H9 (cell line): ENCODE measurements around the gene DMRT3. TPM values are rescaled to one million over a fixed set of nuclear protein-coding genes. Genes with fewer than 3 reads are reported as not detected.
A peak's percentile ranks its signal among the peaks of the same experiment; 100 is the strongest.

Experiments
- DNase-seq: peaks from one replicate; pipeline ENCODE4 v3.0.0-alpha.2; 2017
- H2AFZ ChIP-seq: one replicate; pipeline ENCODE4 v1.6.1; 2013; ENCODE audit warnings: mild to moderate bottlenecking, low read length, control low read depth, moderate library complexity
- H2AK5ac ChIP-seq: 2 replicates; pipeline ENCODE4 v1.6.1; 2013; ENCODE audit warnings: low read length, control low read depth, mixed read lengths; ENCODE audit not compliant: insufficient read length
- H2BK120ac ChIP-seq: one replicate; pipeline ENCODE4 v1.6.1; 2013; ENCODE audit warnings: low read depth, mild to moderate bottlenecking, low read length, control low read depth, inconsistent platforms; ENCODE audit not compliant: poor library complexity, severe bottlenecking
- H2BK12ac ChIP-seq: 2 replicates; pipeline ENCODE4 v1.6.1; 2013; ENCODE audit warnings: low read length, control low read depth, mixed read lengths, low read depth; ENCODE audit not compliant: insufficient read length
- H2BK15ac ChIP-seq: 2 replicates; pipeline ENCODE4 v1.6.1; 2013; ENCODE audit warnings: low read depth, low read length, control low read depth
- H2BK20ac ChIP-seq: one replicate; pipeline ENCODE4 v1.6.1; 2013; ENCODE audit warnings: low read depth, mild to moderate bottlenecking, low read length, control low read depth, inconsistent platforms; ENCODE audit not compliant: poor library complexity, severe bottlenecking
- H2BK5ac ChIP-seq: 2 replicates; pipeline ENCODE4 v1.6.1; 2013; ENCODE audit warnings: low read length, control low read depth, mixed read lengths; ENCODE audit not compliant: insufficient read length
- H3K14ac ChIP-seq: 2 replicates; pipeline ENCODE4 v1.6.1; 2013; ENCODE audit warnings: low read length, control low read depth; ENCODE audit not compliant: insufficient read depth
- H3K18ac ChIP-seq: 2 replicates; pipeline ENCODE4 v1.6.1; 2013; ENCODE audit warnings: low read depth, mild to moderate bottlenecking, mixed read lengths, low read length, control low read depth; ENCODE audit not compliant: insufficient read length
- H3K23ac ChIP-seq: 2 replicates; pipeline ENCODE4 v1.6.1; 2013; ENCODE audit warnings: low read length, control low read depth, mixed read lengths, low read depth; ENCODE audit not compliant: insufficient read length
- H3K23me2 ChIP-seq: 2 replicates; pipeline ENCODE4 v1.6.1; 2013; ENCODE audit warnings: low read depth, mild to moderate bottlenecking, mixed read lengths, low read length, control low read depth; ENCODE audit not compliant: insufficient read length, poor library complexity, severe bottlenecking
- H3K27ac ChIP-seq: 2 replicates; pipeline ENCODE4 v1.5.1; 2013; ENCODE audit warnings: low read length, control low read depth, mixed read lengths, low read depth; ENCODE audit not compliant: insufficient read length
- H3K27me3 ChIP-seq: 2 replicates; pipeline ENCODE4 v1.6.1; 2013; ENCODE audit warnings: low read length, control low read depth, inconsistent platforms; ENCODE audit not compliant: insufficient read depth
- H3K4ac ChIP-seq: 2 replicates; pipeline ENCODE4 v1.6.1; 2013; ENCODE audit warnings: low read depth, mild to moderate bottlenecking, control low read depth, inconsistent platforms, low read length, moderate library complexity
- H3K4me1 ChIP-seq: 2 replicates; pipeline ENCODE4 v1.6.1; 2013; ENCODE audit warnings: low read length, control low read depth, inconsistent platforms; ENCODE audit not compliant: insufficient read depth
- H3K4me2 ChIP-seq: 2 replicates; pipeline ENCODE4 v1.6.1; 2013; ENCODE audit warnings: low read length, control low read depth, mixed read lengths; ENCODE audit not compliant: insufficient read length, insufficient read depth
- H3K56ac ChIP-seq: 2 replicates; pipeline ENCODE4 v1.6.1; 2013; ENCODE audit warnings: low read depth, mild to moderate bottlenecking, mixed read lengths, low read length, control low read depth; ENCODE audit not compliant: insufficient read length
- H3K79me1 ChIP-seq: 2 replicates; pipeline ENCODE4 v1.6.1; 2013; ENCODE audit warnings: low read depth, mild to moderate bottlenecking, moderate library complexity, low read length, control low read depth, inconsistent platforms; ENCODE audit not compliant: insufficient read depth, poor library complexity, severe bottlenecking
- H3K79me2 ChIP-seq: 2 replicates; pipeline ENCODE4 v1.6.1; 2013; ENCODE audit warnings: low read length, control low read depth, inconsistent platforms; ENCODE audit not compliant: insufficient read depth
- H3K9ac ChIP-seq: 2 replicates; pipeline ENCODE4 v1.6.1; 2013; ENCODE audit warnings: low read length, control low read depth, mixed read lengths; ENCODE audit not compliant: insufficient read length; ENCODE audit errors: extremely low read depth
- H3K9me3 ChIP-seq: one replicate; pipeline ENCODE4 v1.6.1; 2013; ENCODE audit warnings: low read depth, low read length, inconsistent platforms; ENCODE audit not compliant: control insufficient read depth
- H3T11ph ChIP-seq: one replicate; pipeline ENCODE4 v1.6.1; 2013; ENCODE audit warnings: mild to moderate bottlenecking, low read length, control low read depth, inconsistent platforms
- H4K20me1 ChIP-seq: one replicate; pipeline ENCODE4 v1.6.1; 2013; ENCODE audit not compliant: control insufficient read depth, insufficient read length, insufficient read depth
- H4K5ac ChIP-seq: 2 replicates; pipeline ENCODE4 v1.6.1; 2013; ENCODE audit warnings: low read depth, mild to moderate bottlenecking, mixed read lengths, low read length, control low read depth; ENCODE audit not compliant: insufficient read length
- H4K8ac ChIP-seq: replicated peaks from 2 replicates; pipeline ENCODE4 v1.6.1; 2013; ENCODE audit warnings: low read length, control low read depth, mixed read lengths, low read depth; ENCODE audit not compliant: insufficient read length
- H4K91ac ChIP-seq: 2 replicates; pipeline ENCODE4 v1.6.1; 2013; ENCODE audit warnings: low read depth, mild to moderate bottlenecking, moderate library complexity, mixed read lengths, low read length, control low read depth; ENCODE audit not compliant: insufficient read length
- H3K27ac Mint-ChIP-seq, 3 experiments: 2 replicates in 2 of 3; 3 replicates in 1 of 3; pipeline ENCODE4 v1.8.0; 2020 to 2021; ENCODE audit warnings: mixed read lengths in 3 of 3, mild to moderate bottlenecking in 1 of 3, moderate library complexity in 1 of 3
- H3K27me3 Mint-ChIP-seq: 2 replicates; pipeline ENCODE4 v1.8.0; 2021; ENCODE audit warnings: low read depth, mild to moderate bottlenecking, moderate library complexity, mixed read lengths
- H3K36me3 Mint-ChIP-seq, 3 experiments: 2 replicates in 2 of 3; 3 replicates in 1 of 3; pipeline ENCODE4 v1.8.0; 2020 to 2021; ENCODE audit warnings: low read depth in 3 of 3, mixed read lengths in 3 of 3; ENCODE audit not compliant: insufficient read depth in 1 of 3
- H3K4me1 Mint-ChIP-seq, 2 experiments: 2 replicates each; pipeline ENCODE4 v1.8.0; 2020; ENCODE audit warnings: mixed read lengths in 2 of 2
- H3K4me3 Mint-ChIP-seq, 2 experiments: 2 replicates in 1 of 2; 3 replicates in 1 of 2; pipeline ENCODE4 v1.8.0; 2020 to 2021; ENCODE audit warnings: mild to moderate bottlenecking in 2 of 2, mixed read lengths in 2 of 2, moderate library complexity in 1 of 2
- H3K9me3 Mint-ChIP-seq, 2 experiments: 2 replicates in 1 of 2; 3 replicates in 1 of 2; pipeline ENCODE4 v1.8.0; 2020; ENCODE audit warnings: mild to moderate bottlenecking in 2 of 2, mixed read lengths in 2 of 2, moderate library complexity in 1 of 2
- CTCF ChIP-seq: fragments of 200-600 bp; sonication (generic); conservative IDR thresholded peaks from 3 replicates; pipeline ENCODE4 v1.8.0; 2021; ENCODE audit warnings: antibody characterized with exemption, mild to moderate bottlenecking
- WGBS: extraction: QIAGEN DNeasy Blood & Tissue Kit; methylation state at CpG from one replicate; pipeline ENCODE4 v1.1.7; 2013; ENCODE audit warnings: missing lambda C conversion rate, low lambda C conversion rate, mixed read lengths; ENCODE audit not compliant: insufficient read length; ENCODE audit errors: extremely low coverage; 5-methylcytosine and 5-hydroxymethylcytosine counted together
- total RNA-seq: library from RNA; stranded (reverse); gene quantifications from 2 replicates; pipeline ENCODE4 v1.2.1, GENCODE V29; 2021

DMRT3 gene
- total RNA-seq, 1 experiment from 2014 or later: not detected

- H3K23me2 ChIP-seq: no peaks in the 10 kb centered on the region
- no peak overlapping the region for H4K91ac ChIP-seq
- no peak overlapping the region for H3T11ph ChIP-seq
- no peak overlapping the region for H2BK120ac ChIP-seq
- no peak overlapping the region for H2BK20ac ChIP-seq
- peaks cover 0 to 11% of the 10 kb centered on the region in 2 experiments; a peak in 2 of 4 replicates for H3K4me1 Mint-ChIP-seq
- no peak overlapping the region for H3K4ac ChIP-seq
- H3K36me3 Mint-ChIP-seq: no peaks in the 10 kb centered on the region
- H3K4me1 ChIP-seq: no peaks in the 10 kb centered on the region
- H3K27ac Mint-ChIP-seq: no peak overlapping the region
- H2BK15ac ChIP-seq: no peak overlapping the region
- no peak overlapping the region for H4K5ac ChIP-seq
- H3K79me1 ChIP-seq: no peaks in the 10 kb centered on the region
- H3K4me3 Mint-ChIP-seq: no peak overlapping the region
- no peaks in the 10 kb centered on the region for H3K9me3 Mint-ChIP-seq
- no peak overlapping the region for H3K18ac ChIP-seq
- H3K9me3 ChIP-seq: no peaks in the 10 kb centered on the region
- no peak overlapping the region for H2AFZ ChIP-seq
- H4K20me1 ChIP-seq: no peaks in the 10 kb centered on the region
- no peak for DNase-seq
- no peaks in the 10 kb centered on the region for H3K79me2 ChIP-seq
- H3K56ac ChIP-seq: no peak overlapping the region
- peaks cover 24% of the 10 kb centered on the region for H3K27me3 Mint-ChIP-seq
- H3K14ac ChIP-seq: no peak overlapping the region
- no peak overlapping the region for H2BK5ac ChIP-seq
- no peak overlapping the region for H4K8ac ChIP-seq
- no CpG with 5 or more reads among the region's 1 CpG for WGBS
- no peak overlapping the region for H3K9ac ChIP-seq
- peak; percentile 38; the same call in 2 of the 3 replicates for TF ChIP-seq CTCF
- no peak overlapping the region for H2BK12ac ChIP-seq
- H3K27ac ChIP-seq: no peak overlapping the region
- no peak overlapping the region for H2AK5ac ChIP-seq
- H3K4me2 ChIP-seq: no peak overlapping the region
- H3K23ac ChIP-seq: no peak overlapping the region
- H3K27me3 ChIP-seq: no peaks in the 10 kb centered on the region
Measured at GRCh38 chr9:950139-950538, 26.3 kb upstream of the DMRT3 start.
